Endothelial cell of umbilical vein (primary cell): ENCODE results near the gene FTCDNL1. TPM values are rescaled to one million over a fixed set of nuclear protein-coding genes. Genes with fewer than 3 reads are reported as not detected.

Source experiments
- BruUV-seq: library from RNA; stranded (reverse); fragments of 400-500 nt; replicated peaks from 2 replicates; lab custom pipeline; 2021; lab: Mats Ljungman, UMichigan
- CTCF ChIA-PET: fragments of 300-600, 350-600 bp; sonication (Branson Sonifier 250); formaldehyde crosslinking; loops from one replicate; lab custom pipeline; 2021; ENCODE audit warnings: antibody characterized with exemption, inconsistent platforms; lab: Charles Lee
- POLR2A ChIA-PET: fragments of 300-600, 350-600 bp; sonication (Branson Sonifier 250); formaldehyde crosslinking; loops from one replicate; lab custom pipeline; 2021; ENCODE audit warnings: antibody characterized with exemption, inconsistent platforms; lab: Charles Lee
- DNase-seq: peaks from one replicate; pipeline ENCODE4 v3.0.0-alpha.2; 2011; ENCODE audit warnings: low read depth, low spot score
- FAIRE-seq: peaks from 2 replicates; lab custom pipeline; 2011; peaks lifted over from hg19 to GRCh38; lab: Jason Lieb, UNC
- H2AFZ ChIP-seq: 2 replicates; pipeline ENCODE4 v1.6.0; 2012; ENCODE audit warnings: low read depth, low read length, control low read depth, inconsistent platforms
- H3K27ac ChIP-seq: 2 replicates; pipeline ENCODE4 v1.5.1; 2011; ENCODE audit warnings: low read depth, mild to moderate bottlenecking, control low read depth, low read length, moderate library complexity; ENCODE audit not compliant: insufficient read depth
- H3K27me3 ChIP-seq, 2 experiments: 2 replicates each; pipeline versions ENCODE4 v1.6.0 to v1.6.1; 2011; ENCODE audit warnings: low read length in 2 of 2, mixed read lengths in 1 of 2; ENCODE audit not compliant: control insufficient read depth in 2 of 2, insufficient read depth in 2 of 2
- H3K36me3 ChIP-seq, 2 experiments: 2 replicates in 1 of 2; 3 replicates in 1 of 2; pipeline ENCODE4 v1.5.1; 2011; ENCODE audit warnings: low read length in 2 of 2, mild to moderate bottlenecking in 1 of 2, moderate library complexity in 1 of 2; ENCODE audit not compliant: control insufficient read depth in 2 of 2, insufficient read depth in 2 of 2; ENCODE audit errors: extremely low read depth in 1 of 2
- H3K4me1 ChIP-seq: 3 replicates; pipeline ENCODE4 v1.5.1; 2011; ENCODE audit warnings: mild to moderate bottlenecking, low read length; ENCODE audit not compliant: control insufficient read depth, insufficient read depth; ENCODE audit errors: extremely low read depth
- H3K4me2 ChIP-seq: 2 replicates; pipeline ENCODE4 v1.6.1; 2011; ENCODE audit warnings: low read length, control low read depth, mixed read lengths; ENCODE audit not compliant: insufficient read depth
- H3K4me3 ChIP-seq, 3 experiments: fragments of 200-600 bp in 1 of 3; sonication (generic), shearing (Covaris generic) in 1 of 3; replicated peaks in 1 of 3; 2 replicates each; pipeline ENCODE4 v1.5.1; 2011 to 2016; ENCODE audit warnings: control low read depth in 3 of 3, low read length in 3 of 3, mild to moderate bottlenecking in 2 of 3, inconsistent platforms in 1 of 3, low read depth in 1 of 3, moderate library complexity in 1 of 3; ENCODE audit not compliant: insufficient read depth in 1 of 3
- H3K79me2 ChIP-seq: 2 replicates; pipeline ENCODE4 v1.6.0; 2012; ENCODE audit warnings: low read length, inconsistent platforms; ENCODE audit not compliant: control insufficient read depth, insufficient read depth
- H3K9ac ChIP-seq: replicated peaks from 2 replicates; pipeline ENCODE3; 2011; ENCODE audit warnings: low read length, control low read depth; ENCODE audit not compliant: insufficient read depth; ENCODE audit errors: extremely low read depth
- H3K9me1 ChIP-seq: replicated peaks from 3 replicates; pipeline ENCODE4 v1.6.0; 2011; ENCODE audit warnings: mild to moderate bottlenecking, low read length; ENCODE audit not compliant: control insufficient read depth, insufficient read depth; ENCODE audit errors: extremely low read depth
- H3K9me3 ChIP-seq: replicated peaks from 2 replicates; pipeline ENCODE4 v1.5.1; 2012; ENCODE audit warnings: low read length, inconsistent platforms; ENCODE audit not compliant: control insufficient read depth, insufficient read depth
- H4K20me1 ChIP-seq: replicated peaks from 2 replicates; pipeline ENCODE3; 2011; ENCODE audit warnings: mild to moderate bottlenecking, low read length; ENCODE audit not compliant: control insufficient read depth, insufficient read depth; ENCODE audit errors: extremely low read depth
- CTCF ChIP-seq, 2 donors: IDR thresholded peaks; 1 replicate in 1 of 2; 2 replicates in 1 of 2; pipeline ENCODE4 v1.5.1; 2011; ENCODE audit warnings: low read length in 2 of 2, mild to moderate bottlenecking in 2 of 2, moderate library complexity in 2 of 2, control low read depth in 1 of 2, inconsistent platforms in 1 of 2, low read depth in 1 of 2; ENCODE audit not compliant: insufficient read depth in 1 of 2; ENCODE audit errors: extremely low read depth in 1 of 2
- EZH2 ChIP-seq: IDR thresholded peaks from 2 replicates; pipeline ENCODE4 v1.6.1; 2012; ENCODE audit warnings: borderline replicate concordance, low read depth, mild to moderate bottlenecking, moderate library complexity, low read length, inconsistent platforms; ENCODE audit not compliant: severe bottlenecking
- FOS ChIP-seq: IDR thresholded peaks from 2 replicates; pipeline ENCODE4 v1.6.1; 2011; ENCODE audit warnings: mild to moderate bottlenecking, low read length, moderate library complexity, borderline replicate concordance; ENCODE audit not compliant: insufficient read depth
- GATA2 ChIP-seq: IDR thresholded peaks from 2 replicates; pipeline ENCODE4 v1.7.0; 2011; ENCODE audit warnings: low read depth, mild to moderate bottlenecking, moderate library complexity, mixed read lengths, low read length; ENCODE audit not compliant: insufficient read length, insufficient read depth
- JUN ChIP-seq: IDR thresholded peaks from 2 replicates; pipeline ENCODE4 v1.6.1; 2011; ENCODE audit warnings: borderline replicate concordance, low read depth; ENCODE audit not compliant: insufficient read length, insufficient read depth
- MAX ChIP-seq: IDR thresholded peaks from 2 replicates; pipeline ENCODE4 v1.6.1; 2011; ENCODE audit not compliant: insufficient read depth, insufficient read length
- MYC ChIP-seq: IDR thresholded peaks from one replicate; pipeline ENCODE4 v1.6.1; 2011; ENCODE audit warnings: mild to moderate bottlenecking, low read depth, low read length
- POLR2A ChIP-seq: IDR thresholded peaks from 2 replicates; pipeline ENCODE4 v1.6.1; 2012; ENCODE audit warnings: low read depth, mild to moderate bottlenecking, control low read depth, low read length
- POLR2AphosphoS5 ChIP-seq: IDR thresholded peaks from 2 replicates; pipeline ENCODE4 v1.6.1; 2012; ENCODE audit warnings: low read depth, mild to moderate bottlenecking, control low read depth, low read length, moderate library complexity; ENCODE audit not compliant: insufficient read depth
- dilution Hi-C: fragments of 300-500 bp; cut with MboI; formaldehyde crosslinking; loops from one replicate; pipeline ENCODE4 v1.15.0; 2019; ENCODE audit warnings: low sequenced_read_pairs; ENCODE audit not compliant: extremely low pct_ligation_motif_present
- intact Hi-C: fragments of 100-400 bp; cut with micrococcal nuclease; formaldehyde crosslinking; loops from one replicate; pipeline ENCODE4 v1.10.0; 2022
- polyA plus RNA-seq, 4 experiments: library from polyadenylated mRNA; depleted of rRNA in 3 of 4; stranded (reverse) in 3 of 4; unstranded in 1 of 4; fragments of >200 nt; gene quantifications; 2 replicates each; pipeline versions ENCODE4 v1.2.1 to v1.2.3, GENCODE V29; 2011 to 2012; ENCODE audit warnings: missing spikeins in 1 of 4
- total RNA-seq: library from RNA; stranded (reverse); gene quantifications from 2 replicates; pipeline ENCODE4 v1.2.3, GENCODE V29; 2021

Gene FTCDNL1
- total and polyA plus RNA-seq, 2 donors (not counting 3 experiments of a cell fraction or from before 2014, with no cell fraction given) = 0.19 to 0.27 TPM

GRCh38 chr2:199754766-199755165, 96.2 kb downstream of the FTCDNL1 start:
- Histone ChIP-seq H3K27me3 (no peaks in the 10 kb centered on the region), H3K36me3 (no peaks in the 10 kb centered on the region), H3K4me3 (no peak overlapping the region), H3K27ac (no peak overlapping the region), H3K4me1 (no peaks in the 10 kb centered on the region), H3K9ac (no peak overlapping the region), H3K9me3 (no peaks in the 10 kb centered on the region), H3K79me2 (no peaks in the 10 kb centered on the region), H3K9me1 (no peaks in the 10 kb centered on the region), H2AFZ (no peak overlapping the region), H4K20me1 (no peaks in the 10 kb centered on the region), H3K4me2 (no peak overlapping the region)
- ChIA-PET POLR2A (no interaction called here), CTCF (no interaction called here)
- intact Hi-C loops = no loop called here
- dilution Hi-C loops = no loop called here
- FAIRE-seq = no peak
- DNase-seq = no peak
- TF ChIP-seq EZH2 (no peak), POLR2A (no peak), JUN (no peak), FOS (no peak), MAX (no peak), CTCF (IDR thresholded peaks at IDR 0.05; ENCODE audit: extremely low read depth in 1 of 2, insufficient read depth in 1 of 2, low read depth in 1 of 2, low read length in 2 of 2) (no peak), MYC (no peak), POLR2AphosphoS5 (no peak), GATA2 (no peak)
- no TSS peak for BruUV-seq
